Naive thymus-derived CD8-positive, alpha-beta T cell (primary cell): ENCODE results near the gene CHMP1B. TPM values are rescaled to one million over a fixed set of nuclear protein-coding genes. Genes with fewer than 3 reads are reported as not detected.
"Not testable (repeated sequence)": the region's sequence is repeated elsewhere in the genome, so short reads cannot be mapped to it uniquely, and the experiment has no call there.

Experiments
- ATAC-seq, 2 donors: fragments of 150-1000 bp; cut with Tn5 transposase in 1 of 2; sonication (Bioruptor Pico), chemical (Tn5 transposase) in 1 of 2; 1 replicate in 1 of 2; 2 replicates in 1 of 2; pipeline ENCODE4 v1.10.0; 2021; ENCODE audit warnings: mild to moderate bottlenecking in 2 of 2, moderate library complexity in 2 of 2
- POLR2A ChIA-PET: fragments of 350-600 bp; sonication (Branson Sonifier 250); formaldehyde crosslinking; loops from one replicate; lab custom pipeline; 2021; ENCODE audit warnings: antibody characterized with exemption; lab: Charles Lee
- DNase-seq, 10 donors: peaks; one replicate each; pipeline versions ENCODE4 v3.0.0 to v3.0.0-alpha.2; 2020 to 2022
- H3K27ac Mint-ChIP-seq, 10 donors: one replicate each; pipeline ENCODE4 v1.8.0; 2020 to 2022; ENCODE audit warnings: mild to moderate bottlenecking in 10 of 10, mixed read lengths in 10 of 10, moderate library complexity in 4 of 10, inconsistent platforms in 1 of 10
- H3K27me3 Mint-ChIP-seq, 5 donors: one replicate each; pipeline ENCODE4 v1.8.0; 2021 to 2022; ENCODE audit warnings: mixed read lengths in 5 of 5
- H3K36me3 Mint-ChIP-seq, 3 donors: one replicate each; pipeline ENCODE4 v1.8.0; 2020 to 2022; ENCODE audit warnings: mixed read lengths in 3 of 3, mild to moderate bottlenecking in 2 of 3, inconsistent platforms in 1 of 3
- H3K4me1 Mint-ChIP-seq, 4 donors: one replicate each; pipeline ENCODE4 v1.8.0; 2021 to 2022; ENCODE audit warnings: mixed read lengths in 4 of 4
- H3K4me3 Mint-ChIP-seq, 10 donors: one replicate each; pipeline ENCODE4 v1.8.0; 2020 to 2022; ENCODE audit warnings: mild to moderate bottlenecking in 10 of 10, mixed read lengths in 10 of 10, moderate library complexity in 6 of 10, inconsistent platforms in 1 of 10
- H3K9me3 Mint-ChIP-seq, 9 donors: one replicate each; pipeline ENCODE4 v1.8.0; 2020 to 2022; ENCODE audit warnings: mixed read lengths in 9 of 9, mild to moderate bottlenecking in 3 of 9, inconsistent platforms in 1 of 9, moderate library complexity in 1 of 9
- polyA plus RNA-seq, 3 donors: library from polyadenylated mRNA; unstranded; fragments of 300-500 nt; fragmentation: Illumina TruSeq; gene quantifications; one replicate each; pipeline ENCODE4 v1.2.3, GENCODE V29; 2021
- total RNA-seq, 8 experiments: library from RNA in 2 of 8; stranded (reverse) in 2 of 8; gene quantifications; one replicate each; pipeline ENCODE4 v1.2.3 and lab custom pipeline; 2021 to 2026

Gene CHMP1B
- total and polyA plus RNA-seq, 5 experiments from 2014 or later = 45.2 to 58.0 (median 53.4) TPM

DNA sequence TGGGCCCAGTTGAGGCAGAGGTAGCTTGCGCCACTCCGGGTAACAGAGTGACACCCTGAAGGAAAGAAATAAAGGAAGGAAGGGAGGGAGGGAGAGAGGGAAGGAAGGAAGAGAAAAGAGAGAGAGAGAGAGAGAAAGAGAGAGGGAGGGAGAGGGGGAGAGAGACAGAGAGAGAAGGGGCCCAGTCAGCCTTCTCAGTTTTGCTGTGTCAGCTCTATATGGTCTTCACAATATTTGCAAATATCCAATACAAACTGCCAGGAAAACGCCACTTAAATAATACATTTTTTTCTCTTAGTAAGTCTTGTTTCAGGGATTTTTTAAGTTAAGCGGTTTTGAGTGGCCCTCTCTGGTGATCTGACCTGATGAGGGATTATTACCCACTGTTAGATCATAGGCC, 5.6 kb upstream of the CHMP1B start:
- no peaks in the 10 kb centered on the region for H3K36me3 Mint-ChIP-seq
- DNase-seq (no peak), ATAC-seq (no peak)
- H3K9me3 Mint-ChIP-seq = no peaks in the 10 kb centered on the region
- no peaks in the 10 kb centered on the region for H3K27me3 Mint-ChIP-seq
- POLR2A ChIA-PET = no interaction called here
- H3K4me1 Mint-ChIP-seq = peaks cover 9 to 16% (median 10%) of the 10 kb centered on the region in 4 donors
- H3K27ac Mint-ChIP-seq = peak overlapping the region in 3 of 10 donors; percentile 21 to 69 (median 33)
- H3K4me3 Mint-ChIP-seq = no peak overlapping the region

DNA sequence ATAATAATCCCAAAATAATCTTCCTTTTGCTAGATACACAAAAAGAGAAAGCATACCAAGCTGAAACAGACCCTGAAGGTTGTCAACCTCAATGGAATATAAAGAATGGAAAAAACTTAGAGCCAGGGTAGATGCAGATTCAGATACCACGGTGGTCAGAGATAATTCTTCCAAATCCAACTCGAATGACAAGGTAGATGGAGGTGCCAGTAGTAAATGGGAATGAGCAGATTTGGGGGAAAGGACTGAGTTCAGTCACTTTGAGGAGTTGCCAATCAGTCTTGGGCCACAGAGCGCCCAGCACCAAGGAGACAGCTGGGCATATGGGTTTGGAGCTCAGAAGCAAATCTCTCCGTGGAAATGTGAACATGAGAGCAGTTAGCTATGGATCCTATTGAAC, 3.4 kb upstream of the CHMP1B start:
- ATAC-seq (no peak), DNase-seq (no peak)
- Mint-ChIP-seq H3K9me3 (no peaks in the 10 kb centered on the region), H3K27ac (peak overlapping the region in 7 of 10 donors; percentile 2 to 100 (median 78)), H3K4me1 (peaks cover 16 to 32% (median 24%) of the 10 kb centered on the region in 4 donors), H3K4me3 (no peak overlapping the region), H3K36me3 (peaks cover 0 to 4% (median 1%) of the 10 kb centered on the region in 3 donors), H3K27me3 (no peaks in the 10 kb centered on the region)
- POLR2A ChIA-PET = interaction anchor here (0.6 kb wide), 2 partner anchors 8 to 1129 kb away, joined by 4 to 5 read pairs; no protein-coding TSS in a partner anchor

DNA sequence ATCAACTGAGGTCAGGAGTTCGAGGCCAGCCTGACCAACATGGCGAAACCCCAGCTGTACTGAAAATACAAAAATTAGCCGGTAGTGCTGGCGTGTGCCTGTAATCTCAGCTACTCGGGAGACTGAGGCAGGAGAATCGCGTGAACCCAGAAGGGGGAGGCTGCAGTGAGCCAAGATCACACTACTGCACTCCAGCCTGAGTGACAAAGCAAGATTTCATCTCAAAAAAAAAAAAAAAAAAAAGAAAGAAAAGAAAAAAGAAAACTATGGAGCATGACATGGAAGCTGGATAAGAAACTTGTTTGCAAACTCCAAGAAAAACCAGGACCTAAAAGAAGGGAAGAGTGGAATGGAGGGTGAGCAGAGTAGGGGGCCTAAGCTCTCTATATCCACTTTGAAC, 1.9 kb upstream of the CHMP1B start:
- H3K4me3 Mint-ChIP-seq = peak overlapping the region in 7 of 10 donors; percentile 42 to 100 (median 92)
- ATAC-seq (no peak), DNase-seq (no peak)
- H3K9me3 Mint-ChIP-seq = no peaks in the 10 kb centered on the region
- peak overlapping the region; percentile 99 to 100 (median 100) for H3K27ac Mint-ChIP-seq
- peaks cover 16 to 47% (median 37%) of the 10 kb centered on the region in 4 donors for H3K4me1 Mint-ChIP-seq
- no peaks in the 10 kb centered on the region for H3K27me3 Mint-ChIP-seq
- peaks cover 1 to 4% (median 1%) of the 10 kb centered on the region in 3 donors for H3K36me3 Mint-ChIP-seq
- POLR2A ChIA-PET = interaction anchor here (0.7 to 2.6 kb wide), 3 partner anchors 9 to 208 kb away, joined by 3 to 15 read pairs (median 10); partner anchors contain the start of gene MPPE1

DNA sequence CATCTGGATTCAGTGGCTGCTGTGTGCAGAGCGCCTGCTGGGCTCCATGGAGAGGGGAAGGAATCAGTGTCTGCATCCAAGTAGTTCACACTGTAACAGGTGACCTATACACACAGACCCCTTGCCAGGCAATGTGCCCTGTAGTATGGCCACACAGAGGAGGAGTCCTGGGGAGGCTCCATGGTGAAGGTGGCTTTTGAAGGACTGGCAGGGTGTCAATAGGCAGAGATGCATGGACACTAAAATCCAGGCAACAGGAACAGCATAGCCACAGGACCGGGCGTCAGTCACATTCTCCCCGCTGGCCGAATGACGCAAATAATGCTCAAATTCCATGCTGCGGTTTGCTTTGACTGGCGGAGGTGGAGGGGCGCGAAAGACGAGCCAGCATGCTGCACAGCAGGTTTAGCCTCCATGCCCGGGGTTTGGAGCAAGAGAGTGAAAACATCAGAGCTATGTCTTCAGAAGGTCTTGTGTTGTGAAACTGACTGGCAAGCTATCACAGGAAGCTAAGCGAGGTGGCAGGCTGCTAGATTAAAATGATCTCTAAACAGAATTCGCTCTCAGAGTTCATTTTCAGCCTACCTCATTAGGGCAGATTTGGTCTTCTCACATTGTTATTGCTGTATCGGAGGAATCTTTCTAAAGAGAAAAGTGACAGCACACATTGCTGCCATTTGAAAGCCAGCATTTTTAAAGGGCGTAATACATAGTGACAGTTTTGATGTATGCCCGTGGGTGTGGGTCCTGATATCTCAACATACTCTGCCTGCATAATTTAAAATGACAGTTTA, 1.2 kb upstream of the CHMP1B start:
- peak overlapping the region; percentile 99 to 100 (median 100) for H3K27ac Mint-ChIP-seq
- H3K27me3 Mint-ChIP-seq = no peaks in the 10 kb centered on the region
- H3K4me3 Mint-ChIP-seq = peak overlapping the region; percentile 92 to 100 (median 100)
- DNase-seq (peak; percentile 33 to 81 (median 64)), ATAC-seq (peak; percentile 41 to 54)
- no peaks in the 10 kb centered on the region for H3K9me3 Mint-ChIP-seq
- peaks cover 16 to 54% (median 39%) of the 10 kb centered on the region in 4 donors for H3K4me1 Mint-ChIP-seq
- peaks cover 1 to 6% (median 4%) of the 10 kb centered on the region in 3 donors for H3K36me3 Mint-ChIP-seq
- POLR2A ChIA-PET = interaction anchor here (0.6 to 2.6 kb wide), 11 partner anchors 9 to 1937 kb away, joined by 3 to 15 read pairs (median 4); partner anchors contain the start of genes CEP76, MPPE1 and VAPA

DNA sequence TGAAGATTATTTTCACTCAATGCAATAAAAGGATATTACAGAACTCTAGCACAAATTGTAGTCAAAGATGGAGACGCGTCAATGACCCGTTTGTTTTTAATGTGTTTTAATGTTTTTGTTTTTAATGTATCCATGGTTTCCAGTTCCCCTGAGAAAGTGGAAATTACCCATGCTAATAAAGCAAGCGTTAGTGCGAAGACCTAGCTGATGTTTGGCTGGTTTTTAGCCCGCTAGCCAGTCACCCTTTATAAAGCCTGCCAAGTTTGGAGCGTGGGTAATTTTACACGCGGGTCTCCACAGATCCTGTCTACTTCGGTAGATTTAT, 430 bp upstream of the CHMP1B start:
- peak overlapping the region; percentile 99 to 100 (median 100) for H3K27ac Mint-ChIP-seq
- H3K4me3 Mint-ChIP-seq = peak overlapping the region; percentile 92 to 100 (median 100)
- no peaks in the 10 kb centered on the region for H3K9me3 Mint-ChIP-seq
- peaks cover 1 to 13% (median 4%) of the 10 kb centered on the region in 3 donors for H3K36me3 Mint-ChIP-seq
- no peaks in the 10 kb centered on the region for H3K27me3 Mint-ChIP-seq
- POLR2A ChIA-PET = interaction anchor here (0.6 to 2.6 kb wide), 9 partner anchors 8 to 1937 kb away, joined by 3 to 15 read pairs (median 4); partner anchors contain the start of genes CEP76, MPPE1 and VAPA
- ATAC-seq (peak; percentile 46 to 48), DNase-seq (no peak)
- peaks cover 16 to 57% (median 41%) of the 10 kb centered on the region in 4 donors for H3K4me1 Mint-ChIP-seq

DNA sequence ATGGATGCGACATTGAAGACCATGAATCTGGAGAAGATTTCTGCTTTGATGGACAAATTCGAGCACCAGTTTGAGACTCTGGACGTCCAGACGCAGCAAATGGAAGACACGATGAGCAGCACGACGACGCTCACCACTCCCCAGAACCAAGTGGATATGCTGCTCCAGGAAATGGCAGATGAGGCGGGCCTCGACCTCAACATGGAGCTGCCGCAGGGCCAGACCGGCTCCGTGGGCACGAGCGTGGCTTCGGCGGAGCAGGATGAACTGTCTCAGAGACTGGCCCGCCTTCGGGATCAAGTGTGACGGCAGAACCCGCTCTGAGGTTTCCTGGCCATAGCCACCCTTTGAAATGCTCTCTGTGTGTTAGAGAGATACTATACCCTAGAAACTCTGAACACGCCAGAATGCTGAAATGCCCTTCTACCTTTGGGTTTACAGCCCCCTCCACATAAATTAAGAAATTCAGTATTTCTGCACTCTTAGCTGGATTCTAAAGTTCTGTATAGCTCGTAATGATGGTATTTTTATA, 659 bp downstream of the CHMP1B start:
- DNase-seq (peak; percentile 38 to 79 (median 60)), ATAC-seq (peak; percentile 43)
- H3K4me1 Mint-ChIP-seq = peaks cover 16 to 60% (median 42%) of the 10 kb centered on the region in 4 donors
- POLR2A ChIA-PET = interaction anchor here (0.7 to 1.0 kb wide), 3 partner anchors 22 to 130 kb away, joined by 3 to 6 read pairs (median 3); partner anchors contain the start of genes IMPA2 and MPPE1
- peaks cover 1 to 14% (median 4%) of the 10 kb centered on the region in 3 donors for H3K36me3 Mint-ChIP-seq
- peak overlapping the region; percentile 99 to 100 (median 100) for H3K27ac Mint-ChIP-seq
- H3K9me3 Mint-ChIP-seq = no peaks in the 10 kb centered on the region
- no peaks in the 10 kb centered on the region for H3K27me3 Mint-ChIP-seq
- peak overlapping the region; percentile 92 to 100 (median 100) for H3K4me3 Mint-ChIP-seq

DNA sequence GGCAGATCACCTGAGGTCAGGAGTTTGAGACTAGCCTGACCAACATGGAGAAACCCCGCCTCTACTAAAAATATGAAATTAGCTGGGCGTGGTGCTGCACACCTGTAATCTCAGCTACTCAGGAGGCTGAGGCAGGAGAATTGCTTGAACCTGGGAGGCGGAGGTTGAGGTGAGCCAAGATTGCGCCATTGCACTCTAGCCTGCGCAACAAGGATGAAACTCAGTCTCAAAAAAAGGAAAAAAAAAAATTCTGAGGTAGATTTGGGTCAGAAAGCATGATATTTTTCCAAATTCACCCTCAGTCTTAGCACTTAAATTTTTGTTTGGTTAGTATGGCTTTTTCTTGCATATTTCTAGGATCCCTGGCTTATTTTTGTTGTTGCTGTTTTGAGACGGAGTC, 3.3 kb downstream of the CHMP1B start:
- H3K9me3 Mint-ChIP-seq, POLR2A ChIA-PET, ATAC-seq, DNase-seq, H3K27me3 Mint-ChIP-seq: not testable (repeated sequence)
- Mint-ChIP-seq H3K4me3 (peak overlapping the region in 5 of 10 donors; percentile 13 to 66 (median 33)), H3K36me3 (peaks cover 1 to 14% (median 4%) of the 10 kb centered on the region in 3 donors), H3K27ac (peak overlapping the region in 6 of 10 donors; percentile 17 to 79 (median 57)), H3K4me1 (peaks cover 18 to 67% (median 44%) of the 10 kb centered on the region in 4 donors)

DNA sequence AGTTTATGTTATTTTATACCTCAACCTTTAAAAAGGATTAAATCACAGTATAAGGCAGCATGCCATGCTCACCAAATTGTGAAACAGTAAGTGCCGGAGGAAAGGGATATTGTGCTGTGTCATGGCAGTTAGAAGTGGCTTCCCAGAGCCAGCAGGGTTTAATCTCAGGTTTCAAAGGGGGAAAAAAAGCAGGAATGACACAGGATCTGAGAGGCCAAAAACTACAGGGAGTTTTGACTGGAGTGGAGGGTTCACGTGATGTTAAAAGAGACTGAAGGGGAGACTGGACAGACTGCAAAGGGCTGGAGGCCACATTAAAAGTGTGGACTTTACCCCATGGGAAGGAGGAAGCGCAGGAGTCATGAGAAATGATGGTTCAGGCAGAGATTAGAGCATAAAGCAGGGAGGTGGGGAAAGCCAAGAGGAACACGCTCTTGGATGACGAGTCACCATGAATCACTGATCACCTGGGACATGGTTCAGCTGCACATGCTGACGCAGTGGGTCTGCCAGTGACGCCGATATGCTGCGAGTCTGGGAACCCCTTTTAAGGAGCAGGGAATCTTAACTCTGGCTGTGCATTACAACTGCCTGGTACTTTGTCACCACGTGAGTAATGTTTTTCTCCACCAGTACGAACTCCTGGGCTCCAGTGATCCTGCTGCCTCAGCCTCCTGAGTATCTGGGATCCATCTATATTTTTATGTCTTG, 6.1 kb downstream of the CHMP1B start:
- Mint-ChIP-seq H3K4me1 (peaks cover 5 to 44% (median 22%) of the 10 kb centered on the region in 4 donors), H3K4me3 (no peak overlapping the region), H3K27me3 (no peaks in the 10 kb centered on the region), H3K36me3 (peaks cover 0 to 14% (median 0%) of the 10 kb centered on the region in 3 donors), H3K27ac (peak overlapping the region in 4 of 10 donors; percentile 2 to 67 (median 26)), H3K9me3 (no peaks in the 10 kb centered on the region)
- POLR2A ChIA-PET = no interaction called here
- no peak for DNase-seq
- ATAC-seq = no peak

DNA sequence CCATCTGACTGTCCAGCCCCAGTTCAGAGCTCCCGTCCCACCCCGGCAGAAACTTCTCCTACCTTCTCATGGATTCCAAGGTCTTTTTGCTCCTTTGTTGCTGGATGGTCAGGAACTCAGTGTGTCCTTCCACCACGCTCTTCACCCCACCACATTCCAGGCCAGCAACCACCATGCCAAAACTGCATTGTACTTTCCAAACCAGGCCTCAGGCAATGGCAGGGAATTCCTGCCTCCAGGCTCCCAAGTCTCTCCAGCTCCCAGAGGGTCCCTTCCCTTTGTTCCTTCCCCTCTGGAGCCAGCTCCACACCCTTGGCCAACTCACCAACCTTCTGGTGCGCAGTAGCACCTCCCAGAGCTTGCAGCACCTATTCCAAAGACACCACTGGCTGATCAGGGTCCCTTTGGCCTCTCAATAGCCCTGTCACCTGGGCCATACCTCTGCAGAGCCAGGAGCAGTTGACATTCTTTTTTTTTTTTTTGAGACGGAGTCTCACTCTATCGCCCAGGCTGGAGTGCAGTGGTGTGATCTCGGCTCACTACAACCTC, 8.1 kb downstream of the CHMP1B start:
- ATAC-seq = no peak

DNA sequence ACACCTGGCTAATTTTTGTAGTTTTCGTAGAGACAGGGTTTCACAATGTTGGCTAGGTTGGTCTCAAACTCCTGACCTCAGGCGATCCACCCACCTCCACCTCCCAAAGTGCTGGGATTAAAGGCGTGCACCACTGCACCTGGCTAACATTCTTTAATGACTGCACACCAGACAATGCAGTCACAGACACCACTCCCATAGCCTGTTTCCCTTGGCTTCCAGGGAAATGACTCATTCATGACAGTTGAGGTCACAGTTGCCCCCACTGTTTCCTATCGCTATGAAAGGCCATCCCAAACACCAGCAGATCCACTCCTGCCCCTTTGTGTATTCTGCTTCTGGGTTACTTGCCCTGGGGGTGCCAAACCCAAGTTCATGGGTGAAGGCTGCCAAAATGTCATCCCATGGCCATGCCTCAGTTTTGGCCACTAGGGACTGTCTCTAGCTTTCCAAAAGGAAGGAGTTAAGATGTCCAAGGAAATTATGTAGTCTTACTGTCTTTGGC, 8.7 kb downstream of the CHMP1B start:
- Mint-ChIP-seq H3K9me3 (no peaks in the 10 kb centered on the region), H3K27me3 (peaks cover 0 to 6% (median 2%) of the 10 kb centered on the region in 5 donors), H3K27ac (peak overlapping the region in 1 of 10 donors; percentile 40), H3K4me3 (no peak overlapping the region), H3K4me1 (peaks cover 0 to 18% (median 8%) of the 10 kb centered on the region in 4 donors), H3K36me3 (peaks cover 0 to 9% (median 0%) of the 10 kb centered on the region in 3 donors)
- POLR2A ChIA-PET = no interaction called here
- DNase-seq (no peak), ATAC-seq (no peak)

More for the DNA sequence above, 8.1 kb downstream of the CHMP1B start:
- H3K36me3 Mint-ChIP-seq = peaks cover 0 to 12% (median 0%) of the 10 kb centered on the region in 3 donors
- peak overlapping the region in 4 of 10 donors; percentile 37 to 84 (median 58) for H3K27ac Mint-ChIP-seq
- H3K27me3 Mint-ChIP-seq = no peaks in the 10 kb centered on the region
- POLR2A ChIA-PET = interaction anchor here (1.0 kb wide), 1 partner anchor 9 kb away, joined by 4 read pairs; no protein-coding TSS in a partner anchor
- peaks cover 0 to 23% (median 9%) of the 10 kb centered on the region in 4 donors for H3K4me1 Mint-ChIP-seq
- H3K9me3 Mint-ChIP-seq = no peaks in the 10 kb centered on the region
- no peak overlapping the region for H3K4me3 Mint-ChIP-seq
- DNase-seq = no peak

DNA sequence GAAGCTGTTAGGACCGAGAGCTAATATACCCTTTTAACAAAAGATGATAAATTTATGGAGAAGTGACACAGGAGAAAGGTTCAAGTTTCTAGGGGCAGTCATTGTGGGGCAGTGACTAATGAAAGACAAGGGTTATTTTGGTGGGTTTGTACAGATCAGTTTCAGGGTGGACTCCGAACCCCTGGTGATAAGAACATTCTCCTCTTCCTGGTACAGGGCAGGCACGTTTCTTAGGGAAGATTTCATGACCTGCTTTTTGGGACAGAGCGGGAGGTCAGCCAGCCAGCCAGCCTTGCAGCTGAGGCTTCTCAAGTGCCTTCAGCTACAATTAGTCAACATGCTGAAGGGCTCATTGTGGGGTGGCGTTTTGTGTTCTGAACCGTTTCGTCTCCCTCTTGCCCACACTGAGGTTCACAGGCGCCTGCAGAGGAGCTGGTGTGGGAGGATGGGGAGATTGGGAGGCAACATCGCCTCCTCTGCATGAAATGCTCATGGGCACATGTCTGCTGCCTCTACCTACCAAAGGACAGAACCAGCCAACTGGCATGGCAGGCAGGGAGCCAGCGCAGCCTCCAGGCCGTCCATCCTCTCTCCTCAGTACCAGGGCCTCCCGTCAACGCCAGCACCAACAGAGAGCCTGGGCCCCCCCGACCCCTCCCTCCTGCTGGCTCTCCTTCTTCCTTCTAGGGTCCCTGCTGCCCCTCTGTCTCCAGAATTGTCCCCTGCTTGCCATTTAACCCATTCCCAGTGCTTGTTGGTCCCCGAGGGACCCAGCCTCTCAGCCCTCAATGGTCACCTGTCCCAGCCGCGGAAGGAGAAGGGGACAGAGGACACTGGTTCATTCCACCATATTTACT, 9.6 kb downstream of the CHMP1B start:
- no peaks in the 10 kb centered on the region for H3K9me3 Mint-ChIP-seq
- no peak for DNase-seq
- H3K27me3 Mint-ChIP-seq = peaks cover 2 to 14% (median 4%) of the 10 kb centered on the region in 5 donors
- no peak for ATAC-seq
- no peak overlapping the region for H3K4me3 Mint-ChIP-seq
- peaks cover 0 to under 1% (median 0%) of the 10 kb centered on the region in 3 donors for H3K36me3 Mint-ChIP-seq
- no peak overlapping the region for H3K27ac Mint-ChIP-seq
- POLR2A ChIA-PET = no interaction called here
- H3K4me1 Mint-ChIP-seq = peaks cover 0 to 14% (median 5%) of the 10 kb centered on the region in 4 donors
